ENCODE data around the gene RTL10.

The RTL10 gene

GRCh38 chr22:19847345-19847632 lies 7.4 kb downstream of the RTL10 start:
- TF ChIP-seq, protein P1, sequence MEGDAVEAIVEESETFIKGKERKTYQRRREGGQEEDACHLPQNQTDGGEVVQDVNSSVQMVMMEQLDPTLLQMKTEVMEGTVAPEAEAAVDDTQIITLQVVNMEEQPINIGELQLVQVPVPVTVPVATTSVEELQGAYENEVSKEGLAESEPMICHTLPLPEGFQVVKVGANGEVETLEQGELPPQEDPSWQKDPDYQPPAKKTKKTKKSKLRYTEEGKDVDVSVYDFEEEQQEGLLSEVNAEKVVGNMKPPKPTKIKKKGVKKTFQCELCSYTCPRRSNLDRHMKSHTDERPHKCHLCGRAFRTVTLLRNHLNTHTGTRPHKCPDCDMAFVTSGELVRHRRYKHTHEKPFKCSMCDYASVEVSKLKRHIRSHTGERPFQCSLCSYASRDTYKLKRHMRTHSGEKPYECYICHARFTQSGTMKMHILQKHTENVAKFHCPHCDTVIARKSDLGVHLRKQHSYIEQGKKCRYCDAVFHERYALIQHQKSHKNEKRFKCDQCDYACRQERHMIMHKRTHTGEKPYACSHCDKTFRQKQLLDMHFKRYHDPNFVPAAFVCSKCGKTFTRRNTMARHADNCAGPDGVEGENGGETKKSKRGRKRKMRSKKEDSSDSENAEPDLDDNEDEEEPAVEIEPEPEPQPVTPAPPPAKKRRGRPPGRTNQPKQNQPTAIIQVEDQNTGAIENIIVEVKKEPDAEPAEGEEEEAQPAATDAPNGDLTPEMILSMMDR (conservative IDR thresholded peaks at IDR 0.05): no peak
- H3K27ac ChIP-seq: peak overlapping the region; percentile 99; the same call in 1 of the 2 replicates

GRCh38 chr22:19846620-19847344 lies 7.9 kb downstream of the RTL10 start:
- peak overlapping the region; percentile 99 for H3K27ac ChIP-seq
- TF ChIP-seq, protein P1 (conservative IDR thresholded peaks at IDR 0.05): no peak

DNA sequence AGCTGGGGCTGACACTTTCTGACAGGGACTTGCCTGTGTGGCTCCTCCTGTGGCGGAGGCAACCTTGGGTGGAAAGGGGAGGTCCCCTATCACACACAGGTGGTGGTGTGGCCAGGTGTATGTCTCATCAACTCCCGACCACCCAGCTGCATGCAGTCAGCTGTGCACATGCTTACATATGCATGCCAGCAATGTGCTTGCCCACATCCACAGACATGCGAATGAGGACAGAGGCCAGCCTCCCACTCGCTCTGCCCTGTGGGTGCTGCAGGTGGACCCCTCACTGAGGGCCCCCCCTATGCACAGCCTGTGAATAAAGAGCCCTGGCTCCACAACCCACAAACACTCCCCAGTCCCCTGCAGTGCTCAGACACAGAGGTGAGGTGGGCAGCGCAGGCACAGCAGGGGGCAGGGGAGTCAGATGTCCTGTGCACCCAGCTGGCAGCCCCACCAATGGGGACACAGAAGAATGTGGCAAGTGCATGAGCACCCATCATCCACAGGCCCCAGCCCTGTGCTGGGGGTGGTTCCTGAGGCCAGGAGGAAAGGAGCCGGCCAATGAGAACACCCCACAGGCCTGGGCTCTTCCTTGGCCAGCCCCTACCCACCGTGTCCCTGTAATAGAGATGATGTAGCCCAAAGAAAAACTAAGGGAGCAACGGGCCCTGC lies 9.5 kb downstream of the RTL10 start:
- TF ChIP-seq, protein P1 (conservative IDR thresholded peaks at IDR 0.05): no peak
- H3K27ac ChIP-seq: peak overlapping the region; percentile 99

DNA sequence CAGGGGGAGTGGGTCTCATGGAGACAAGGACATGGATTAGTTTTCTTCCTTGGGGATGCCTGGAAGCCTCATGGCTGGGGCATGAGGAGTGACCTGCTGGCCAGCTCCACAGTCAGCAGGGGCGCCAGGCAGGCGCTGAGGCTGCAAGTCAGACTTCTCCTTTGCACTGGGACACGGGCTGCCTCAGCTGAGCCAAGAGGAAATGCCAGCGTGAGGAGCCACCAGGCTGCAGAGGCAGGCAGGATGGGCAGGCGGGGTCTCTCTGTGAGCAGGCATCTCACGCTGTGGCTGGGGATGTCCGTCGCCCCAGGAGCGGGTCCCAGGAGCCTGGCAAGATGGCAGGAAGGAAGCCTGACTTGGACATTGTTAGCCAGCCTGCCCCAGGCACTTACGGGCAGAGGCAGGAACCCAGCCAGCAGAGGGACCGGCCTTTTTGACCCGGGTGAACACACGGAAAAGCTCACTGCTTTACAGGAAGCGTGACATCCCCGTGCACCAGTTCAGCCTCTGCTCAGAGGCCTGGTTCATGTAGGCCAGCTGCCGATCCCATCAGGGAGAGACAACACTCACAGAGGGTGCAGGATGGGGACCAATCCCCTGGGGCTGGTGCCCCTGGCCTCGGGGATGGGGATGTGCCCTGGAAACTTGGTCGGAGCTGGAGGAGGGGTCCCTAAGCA lies 10.2 kb downstream of the RTL10 start:
- H3K27ac ChIP-seq: peak overlapping the region; percentile 99
- TF ChIP-seq, protein P1 (conservative IDR thresholded peaks at IDR 0.05): peak; percentile 37

- peak overlapping the region; percentile 99 for H3K27ac ChIP-seq
Measured at GRCh38 chr22:19843857-19844376, 10.8 kb downstream of the RTL10 start.

GRCh38 chr22:19843107-19843856 lies 11.4 kb downstream of the RTL10 start:
- TF ChIP-seq, protein P1 (conservative IDR thresholded peaks at IDR 0.05): no peak
- H3K27ac ChIP-seq: peak overlapping the region; percentile 99

More at GRCh38 chr22:19843857-19844376, 10.8 kb downstream of the RTL10 start:
- TF ChIP-seq, protein P1 (conservative IDR thresholded peaks at IDR 0.05): no peak
